Naive thymus-derived CD8-positive, alpha-beta T cell (primary cell): ENCODE results near the gene FOXN3. TPM values are rescaled to one million over a fixed set of nuclear protein-coding genes. Genes with fewer than 3 reads are reported as not detected.

Source experiments
- ATAC-seq, 2 donors: fragments of 150-1000 bp; cut with Tn5 transposase in 1 of 2; sonication (Bioruptor Pico), chemical (Tn5 transposase) in 1 of 2; 1 replicate in 1 of 2; 2 replicates in 1 of 2; pipeline ENCODE4 v1.10.0; 2021; ENCODE audit warnings: mild to moderate bottlenecking in 2 of 2, moderate library complexity in 2 of 2
- POLR2A ChIA-PET: fragments of 350-600 bp; sonication (Branson Sonifier 250); formaldehyde crosslinking; loops from one replicate; lab custom pipeline; 2021; ENCODE audit warnings: antibody characterized with exemption; lab: Charles Lee
- DNase-seq, 10 donors: peaks; one replicate each; pipeline versions ENCODE4 v3.0.0 to v3.0.0-alpha.2; 2020 to 2022
- H3K27ac Mint-ChIP-seq, 10 donors: one replicate each; pipeline ENCODE4 v1.8.0; 2020 to 2022; ENCODE audit warnings: mild to moderate bottlenecking in 10 of 10, mixed read lengths in 10 of 10, moderate library complexity in 4 of 10, inconsistent platforms in 1 of 10
- H3K27me3 Mint-ChIP-seq, 5 donors: one replicate each; pipeline ENCODE4 v1.8.0; 2021 to 2022; ENCODE audit warnings: mixed read lengths in 5 of 5
- H3K36me3 Mint-ChIP-seq, 3 donors: one replicate each; pipeline ENCODE4 v1.8.0; 2020 to 2022; ENCODE audit warnings: mixed read lengths in 3 of 3, mild to moderate bottlenecking in 2 of 3, inconsistent platforms in 1 of 3
- H3K4me1 Mint-ChIP-seq, 4 donors: one replicate each; pipeline ENCODE4 v1.8.0; 2021 to 2022; ENCODE audit warnings: mixed read lengths in 4 of 4
- H3K4me3 Mint-ChIP-seq, 10 donors: one replicate each; pipeline ENCODE4 v1.8.0; 2020 to 2022; ENCODE audit warnings: mild to moderate bottlenecking in 10 of 10, mixed read lengths in 10 of 10, moderate library complexity in 6 of 10, inconsistent platforms in 1 of 10
- H3K9me3 Mint-ChIP-seq, 9 donors: one replicate each; pipeline ENCODE4 v1.8.0; 2020 to 2022; ENCODE audit warnings: mixed read lengths in 9 of 9, mild to moderate bottlenecking in 3 of 9, inconsistent platforms in 1 of 9, moderate library complexity in 1 of 9
- polyA plus RNA-seq, 3 donors: library from polyadenylated mRNA; unstranded; fragments of 300-500 nt; fragmentation: Illumina TruSeq; gene quantifications; one replicate each; pipeline ENCODE4 v1.2.3, GENCODE V29; 2021
- total RNA-seq, 8 experiments: library from RNA in 2 of 8; stranded (reverse) in 2 of 8; gene quantifications; one replicate each; pipeline ENCODE4 v1.2.3 and lab custom pipeline; 2021 to 2026

FOXN3 gene
- total and polyA plus RNA-seq, 5 experiments from 2014 or later, result 107 to 148 (median 125) TPM

- Mint-ChIP-seq H3K36me3 (peaks cover 0 to 76% (median 12%) of the 10 kb centered on the region in 3 donors), H3K4me1 (peaks cover 14 to 50% (median 31%) of the 10 kb centered on the region in 4 donors), H3K27ac (peak overlapping the region in 3 of 10 donors; percentile 39 to 80 (median 72)), H3K4me3 (no peak overlapping the region), H3K27me3 (no peaks in the 10 kb centered on the region), H3K9me3 (no peaks in the 10 kb centered on the region)
- DNase-seq, result no peak
- POLR2A ChIA-PET, result no interaction called here
- no peak for ATAC-seq
Observed at GRCh38 chr14:89180546-89180945, 236.5 kb downstream of the FOXN3 start.

DNA sequence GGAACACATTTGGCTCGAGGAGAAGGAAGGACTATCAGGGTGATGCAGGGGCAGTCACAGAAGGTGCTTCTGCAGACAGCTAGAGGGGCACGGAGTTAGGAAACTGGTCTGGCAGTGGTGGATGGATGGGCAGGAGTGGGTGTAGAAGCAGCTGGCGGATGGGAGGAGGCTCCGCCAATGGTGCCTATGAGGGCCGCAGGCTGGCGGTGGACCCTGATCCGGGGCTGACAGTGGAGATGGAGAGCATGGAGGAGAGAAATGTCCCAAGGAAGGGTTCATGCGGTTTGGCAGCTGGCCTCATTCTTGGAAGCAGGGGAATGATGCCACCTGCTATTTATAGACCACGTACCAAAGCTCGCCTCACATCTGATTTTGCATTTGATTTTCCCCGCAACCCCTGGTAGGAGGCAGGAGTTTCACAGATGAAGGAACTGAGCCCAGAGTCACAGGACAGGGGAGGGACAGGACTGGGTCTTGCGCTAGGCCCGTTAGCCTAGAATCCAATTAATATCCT is 237.1 kb downstream of the FOXN3 start:
- DNase-seq (no peak), ATAC-seq (no peak)
- peaks cover 14 to 44% (median 27%) of the 10 kb centered on the region in 4 donors for H3K4me1 Mint-ChIP-seq
- peaks cover 1 to 77% (median 17%) of the 10 kb centered on the region in 3 donors for H3K36me3 Mint-ChIP-seq
- no peaks in the 10 kb centered on the region for H3K9me3 Mint-ChIP-seq
- H3K27ac Mint-ChIP-seq, result peak overlapping the region in 5 of 10 donors; percentile 25 to 83 (median 60)
- no peaks in the 10 kb centered on the region for H3K27me3 Mint-ChIP-seq
- H3K4me3 Mint-ChIP-seq, result no peak overlapping the region
- POLR2A ChIA-PET, result no interaction called here

DNA sequence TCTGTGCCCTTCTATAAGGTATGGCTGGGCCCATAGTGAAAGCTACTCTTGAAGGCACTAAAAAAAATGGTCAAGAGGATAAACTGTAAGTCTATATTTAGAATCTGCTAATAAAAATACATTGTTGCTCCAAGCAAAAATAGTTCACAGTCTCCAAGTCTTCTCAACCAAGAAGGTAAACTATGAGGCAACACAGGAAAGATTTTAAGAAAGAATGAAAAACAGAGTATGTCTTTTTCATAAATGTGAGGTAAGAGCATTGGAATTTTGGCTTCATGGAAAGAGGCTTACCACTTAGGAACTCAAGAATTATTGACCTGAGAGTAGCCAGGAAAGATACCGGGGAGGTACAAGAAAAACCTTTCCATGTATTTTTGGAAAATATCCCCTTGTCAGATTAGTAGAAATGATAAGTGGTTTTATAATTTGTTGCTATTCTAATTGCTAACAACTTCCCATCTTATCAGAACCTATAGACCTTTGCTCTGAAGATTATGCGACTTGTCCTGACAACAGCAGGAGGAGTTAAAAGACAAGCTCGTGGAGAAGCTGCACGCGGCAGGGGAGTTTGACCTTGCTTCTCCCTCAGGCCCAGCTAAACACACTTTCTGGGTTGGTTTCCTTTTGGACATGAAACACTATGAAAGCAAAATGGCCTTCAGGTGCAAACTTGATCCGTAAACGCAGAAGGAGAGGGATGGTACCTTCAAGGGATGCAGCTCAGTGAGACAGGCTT is 238.1 kb downstream of the FOXN3 start:
- Mint-ChIP-seq H3K36me3 (peaks cover 10 to 79% (median 25%) of the 10 kb centered on the region in 3 donors), H3K27ac (peak overlapping the region in 6 of 10 donors; percentile 6 to 82 (median 62)), H3K4me1 (peaks cover 14 to 41% (median 24%) of the 10 kb centered on the region in 4 donors), H3K27me3 (no peaks in the 10 kb centered on the region), H3K9me3 (peaks cover 0 to 4% (median 0%) of the 10 kb centered on the region in 9 donors), H3K4me3 (no peak overlapping the region)
- POLR2A ChIA-PET, result no interaction called here
- no peak for DNase-seq
- ATAC-seq, result no peak

GRCh38 chr14:89178376-89178775 is 238.7 kb downstream of the FOXN3 start:
- H3K4me3 Mint-ChIP-seq, result no peak overlapping the region
- no peaks in the 10 kb centered on the region for H3K27me3 Mint-ChIP-seq
- POLR2A ChIA-PET, result no interaction called here
- DNase-seq, result no peak
- peak overlapping the region in 4 of 10 donors; percentile 61 to 82 (median 68) for H3K27ac Mint-ChIP-seq
- H3K4me1 Mint-ChIP-seq, result peaks cover 14 to 38% (median 24%) of the 10 kb centered on the region in 4 donors
- no peak for ATAC-seq
- peaks cover 11 to 76% (median 29%) of the 10 kb centered on the region in 3 donors for H3K36me3 Mint-ChIP-seq
- peaks cover 0 to 4% (median 0%) of the 10 kb centered on the region in 9 donors for H3K9me3 Mint-ChIP-seq

- Mint-ChIP-seq H3K4me3 (no peak overlapping the region), H3K27ac (peak overlapping the region in 2 of 10 donors; percentile 38 to 65), H3K9me3 (peaks cover 2 to 17% (median 5%) of the 10 kb centered on the region in 9 donors), H3K4me1 (peaks cover 14 to 28% (median 20%) of the 10 kb centered on the region in 4 donors), H3K27me3 (no peaks in the 10 kb centered on the region), H3K36me3 (peaks cover 23 to 78% (median 50%) of the 10 kb centered on the region in 3 donors)
- POLR2A ChIA-PET, result interaction anchor here (0.7 to 1.0 kb wide), 2 partner anchors 240 to 590 kb away, joined by 3 to 5 read pairs; no protein-coding TSS in a partner anchor
- ATAC-seq, result no peak
- no peak for DNase-seq
Observed at GRCh38 chr14:89175881-89176799, 240.9 kb downstream of the FOXN3 start.

GRCh38 chr14:89171628-89172027 is 245.4 kb downstream of the FOXN3 start:
- Mint-ChIP-seq H3K27me3 (no peaks in the 10 kb centered on the region), H3K4me3 (no peak overlapping the region), H3K27ac (no peak overlapping the region), H3K36me3 (peaks cover 33 to 77% (median 71%) of the 10 kb centered on the region in 3 donors), H3K9me3 (peaks cover 3 to 27% (median 12%) of the 10 kb centered on the region in 9 donors), H3K4me1 (peaks cover 7 to 16% (median 12%) of the 10 kb centered on the region in 4 donors)
- ATAC-seq (no peak), DNase-seq (no peak)
- POLR2A ChIA-PET, result no interaction called here

GRCh38 chr14:89171168-89171567 is 245.9 kb downstream of the FOXN3 start:
- POLR2A ChIA-PET, result no interaction called here
- H3K4me3 Mint-ChIP-seq, result no peak overlapping the region
- no peak overlapping the region for H3K27ac Mint-ChIP-seq
- H3K9me3 Mint-ChIP-seq, result peaks cover 3 to 27% (median 12%) of the 10 kb centered on the region in 9 donors
- ATAC-seq (no peak), DNase-seq (no peak)
- no peaks in the 10 kb centered on the region for H3K27me3 Mint-ChIP-seq
- H3K36me3 Mint-ChIP-seq, result peaks cover 33 to 75% (median 66%) of the 10 kb centered on the region in 3 donors
- peaks cover 8 to 20% (median 14%) of the 10 kb centered on the region in 4 donors for H3K4me1 Mint-ChIP-seq

DNA sequence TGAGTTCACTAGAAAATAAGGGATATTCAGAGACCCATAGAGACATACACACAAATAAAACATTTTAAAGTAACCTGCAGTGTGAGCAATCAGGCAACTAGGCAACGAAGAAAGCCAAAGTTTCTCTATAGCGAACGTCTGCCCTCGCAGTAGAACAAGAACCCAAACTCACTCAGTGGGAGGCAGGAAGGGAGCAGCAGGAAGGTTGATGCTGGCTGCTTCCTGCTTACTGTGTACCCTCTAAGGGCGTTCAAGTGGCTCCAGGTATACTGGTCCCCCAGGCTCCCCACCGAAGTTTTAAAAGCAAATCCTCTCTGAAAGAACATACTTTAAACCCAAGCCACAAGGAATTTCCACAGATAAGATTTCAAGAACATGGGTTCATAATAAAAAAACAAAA is 249.3 kb downstream of the FOXN3 start:
- H3K9me3 Mint-ChIP-seq, result peaks cover under 1 to 17% (median 8%) of the 10 kb centered on the region in 9 donors
- no peaks in the 10 kb centered on the region for H3K27me3 Mint-ChIP-seq
- DNase-seq, result no peak
- ATAC-seq, result no peak
- peak overlapping the region in 1 of 10 donors; percentile 20 for H3K4me3 Mint-ChIP-seq
- peaks cover 16 to 44% (median 27%) of the 10 kb centered on the region in 4 donors for H3K4me1 Mint-ChIP-seq
- peaks cover 17 to 69% (median 45%) of the 10 kb centered on the region in 3 donors for H3K36me3 Mint-ChIP-seq
- peak overlapping the region in 3 of 10 donors; percentile 28 to 57 (median 41) for H3K27ac Mint-ChIP-seq
- POLR2A ChIA-PET, result no interaction called here

- ATAC-seq (no peak), DNase-seq (no peak)
- Mint-ChIP-seq H3K4me1 (peaks cover 16 to 44% (median 27%) of the 10 kb centered on the region in 4 donors), H3K4me3 (no peak overlapping the region), H3K27ac (peak overlapping the region in 2 of 10 donors; percentile 11 to 61), H3K36me3 (peaks cover 10 to 72% (median 41%) of the 10 kb centered on the region in 3 donors), H3K9me3 (peaks cover 0 to 13% (median 2%) of the 10 kb centered on the region in 9 donors), H3K27me3 (no peaks in the 10 kb centered on the region)
- POLR2A ChIA-PET, result no interaction called here
Observed at GRCh38 chr14:89166633-89167032, 250.4 kb downstream of the FOXN3 start.

DNA sequence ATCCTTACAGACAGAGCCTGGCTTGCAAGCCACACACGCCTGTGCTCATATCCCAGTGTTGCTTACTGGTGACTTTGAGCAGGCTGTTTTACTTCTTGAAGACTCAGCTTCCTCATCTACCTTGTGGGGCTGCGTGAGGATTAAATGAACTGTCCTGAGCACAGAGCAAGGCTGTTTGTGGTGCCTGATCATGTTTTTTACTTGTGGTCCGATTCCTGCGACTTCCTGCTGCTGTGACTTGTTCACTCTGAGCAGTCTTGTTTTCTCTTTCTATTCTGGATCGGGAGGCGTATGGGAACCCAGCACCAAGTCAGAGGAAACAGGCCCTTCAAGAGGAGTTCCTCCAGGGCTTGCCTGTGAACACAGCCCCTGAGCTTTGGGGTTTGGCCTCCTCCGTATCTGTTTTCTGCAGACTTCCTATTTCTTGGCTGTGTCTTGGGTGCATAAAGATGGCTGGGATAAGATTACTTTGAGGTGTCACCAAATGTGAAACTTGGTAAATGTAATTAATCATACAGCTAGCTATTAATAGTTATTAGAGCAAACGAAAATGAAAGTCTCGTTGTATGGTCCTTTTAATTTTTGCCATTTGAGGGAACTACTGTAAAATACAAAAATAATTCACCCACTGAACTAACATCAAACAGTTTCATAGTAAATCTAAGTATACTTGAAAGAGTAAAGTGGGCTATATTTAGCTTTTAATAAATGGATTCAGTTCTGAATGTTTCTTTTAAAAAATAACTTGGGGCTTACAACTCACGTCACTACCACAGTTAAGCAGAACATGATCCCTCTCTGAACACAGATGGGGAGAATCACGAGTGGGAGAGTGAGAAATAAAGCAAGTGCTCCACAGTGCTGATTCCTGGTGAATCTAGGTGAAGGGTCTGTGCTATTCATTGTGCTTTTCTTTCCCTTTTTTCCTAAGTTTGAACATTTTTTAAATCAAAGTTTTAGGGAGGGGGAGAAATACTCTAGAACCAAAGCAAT is 251.5 kb downstream of the FOXN3 start:
- Mint-ChIP-seq H3K27me3 (no peaks in the 10 kb centered on the region), H3K4me1 (peaks cover 17 to 44% (median 27%) of the 10 kb centered on the region in 4 donors), H3K36me3 (peaks cover 10 to 74% (median 32%) of the 10 kb centered on the region in 3 donors), H3K9me3 (peaks cover 0 to 10% (median 2%) of the 10 kb centered on the region in 9 donors), H3K27ac (peak overlapping the region; percentile 60 to 90 (median 83)), H3K4me3 (peak overlapping the region in 6 of 10 donors; percentile 3 to 76 (median 16))
- POLR2A ChIA-PET, result no interaction called here
- no peak for ATAC-seq
- DNase-seq, result no peak
